Measurements from ENCODE around the gene C4BPB.

DNA sequence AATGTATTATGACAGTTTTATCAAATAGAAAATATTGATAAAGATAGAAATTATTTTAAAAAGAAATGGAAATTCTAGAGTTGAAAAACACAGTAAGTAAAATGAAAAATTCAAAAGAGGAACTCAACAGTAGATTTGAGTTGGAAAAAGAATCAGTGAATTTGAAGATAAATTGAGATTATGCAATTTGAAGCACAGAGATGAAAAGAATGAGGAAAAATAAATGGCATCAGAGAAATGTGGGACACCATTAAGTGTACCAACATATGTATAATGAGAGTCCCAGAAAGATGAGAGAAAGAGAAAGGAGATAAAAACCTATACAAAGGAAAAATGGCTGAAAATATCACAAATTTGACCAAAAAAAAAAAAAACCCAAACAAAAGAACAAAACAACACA, 40.4 kb downstream of the C4BPB start:
- TF ChIP-seq SIN3A (IDR thresholded peaks at IDR 0.05; ENCODE audit: borderline replicate concordance, insufficient read depth, low read length) = no peak
- no peak for TF ChIP-seq TAF1 (IDR thresholded peaks at IDR 0.05; ENCODE audit: borderline replicate concordance, insufficient read depth, low read length)
- TF ChIP-seq FOXP2 (optimal IDR thresholded peaks at IDR 0.05; ENCODE audit: borderline replicate concordance, extremely low read depth, extremely low read length, insufficient read depth) = no peak
